Calu3 (cell line): ENCODE data around the gene PIGR. TPM values are rescaled to one million over a fixed set of nuclear protein-coding genes. Genes with fewer than 3 reads are reported as not detected.

ENCODE experiments used
- BruUV-seq: library from RNA; stranded (reverse); fragments of 400-500 nt; replicated peaks from 2 replicates; lab custom pipeline; 2021; lab: Mats Ljungman, UMichigan
- CTCF ChIA-PET: fragments of 300-600 bp; sonication (Branson Sonifier 250); formaldehyde crosslinking; loops from one replicate; lab custom pipeline; 2022; ENCODE audit warnings: antibody characterized with exemption; lab: Charles Lee
- DNase-seq: peaks from one replicate; pipeline ENCODE4 v3.0.0; 2022
- H3K27ac Mint-ChIP-seq: one replicate; pipeline ENCODE4 v1.8.0; 2022; ENCODE audit warnings: mixed read lengths; ENCODE audit not compliant: unreplicated experiment
- H3K27me3 Mint-ChIP-seq: one replicate; pipeline ENCODE4 v1.8.0; 2022; ENCODE audit warnings: mixed read lengths; ENCODE audit not compliant: unreplicated experiment
- H3K36me3 Mint-ChIP-seq: one replicate; pipeline ENCODE4 v1.8.0; 2022; ENCODE audit warnings: mild to moderate bottlenecking, moderate library complexity, mixed read lengths; ENCODE audit not compliant: insufficient read depth, unreplicated experiment
- H3K4me1 Mint-ChIP-seq: one replicate; pipeline ENCODE4 v1.8.0; 2022; ENCODE audit warnings: mild to moderate bottlenecking, low read depth, mixed read lengths; ENCODE audit not compliant: unreplicated experiment
- H3K4me3 Mint-ChIP-seq: one replicate; pipeline ENCODE4 v1.8.0; 2022; ENCODE audit warnings: mild to moderate bottlenecking, low read depth, moderate library complexity, mixed read lengths; ENCODE audit not compliant: unreplicated experiment
- H3K9me3 Mint-ChIP-seq: one replicate; pipeline ENCODE4 v1.8.0; 2022; ENCODE audit warnings: low read depth, mixed read lengths; ENCODE audit not compliant: unreplicated experiment
- CTCF ChIP-seq: fragments of 200-600 bp; IDR thresholded peaks from one replicate; pipeline ENCODE4 v1.8.0; 2022; ENCODE audit warnings: antibody characterized with exemption; ENCODE audit not compliant: unreplicated experiment
- intact Hi-C: fragments of 100-400 bp; cut with micrococcal nuclease; formaldehyde crosslinking; loops from one replicate; pipeline ENCODE4 v1.10.0; 2022; ENCODE audit not compliant: unreplicated experiment
- total RNA-seq: library from RNA; stranded (reverse); gene quantifications from 2 replicates; pipeline ENCODE4 v1.2.3, GENCODE V29; 2022

The PIGR gene
- total RNA-seq, 1 experiment from 2014 or later: 367 TPM

GRCh38 chr1:206915030-206915735 lies 31.1 kb downstream of the PIGR start:
- TF ChIP-seq CTCF: no peak
- H3K27ac Mint-ChIP-seq: no peak overlapping the region
- H3K4me1 Mint-ChIP-seq: peaks cover 17% of the 10 kb centered on the region
- H3K4me3 Mint-ChIP-seq: no peak overlapping the region
- peaks cover under 1% of the 10 kb centered on the region for H3K36me3 Mint-ChIP-seq
- H3K27me3 Mint-ChIP-seq: peaks cover 20% of the 10 kb centered on the region
- no TSS peak for BruUV-seq
- CTCF ChIA-PET: interaction anchor here (0.9 kb wide), 1 partner anchor 21 kb away, joined by 3 read pairs; no protein-coding TSS in a partner anchor
- intact Hi-C loops: no loop called here
- no peaks in the 10 kb centered on the region for H3K9me3 Mint-ChIP-seq
- DNase-seq: no peak

GRCh38 chr1:206913766-206914537 lies 32.3 kb downstream of the PIGR start:
- no TSS peak for BruUV-seq
- intact Hi-C loops: loop anchor here (2.0 kb wide), 1 partner anchor 187 kb away; no protein-coding TSS in a partner anchor
- CTCF ChIA-PET: interaction anchor here (0.9 to 2.1 kb wide), 2 partner anchors 22 to 66 kb away, joined by 3 to 8 read pairs; no protein-coding TSS in a partner anchor
- Mint-ChIP-seq H3K4me1 (peaks cover 19% of the 10 kb centered on the region), H3K27ac (no peak overlapping the region), H3K27me3 (peaks cover 20% of the 10 kb centered on the region), H3K4me3 (no peak overlapping the region), H3K36me3 (peaks cover 7% of the 10 kb centered on the region), H3K9me3 (no peaks in the 10 kb centered on the region)
- no peak for TF ChIP-seq CTCF
- DNase-seq: no peak

GRCh38 chr1:206912445-206913095 lies 33.7 kb downstream of the PIGR start:
- CTCF ChIA-PET: interaction anchor here (0.5 to 2.6 kb wide), 39 partner anchors 9 to 300 kb away, joined by 3 to 49 read pairs (median 3); partner anchors contain the start of genes C1orf116, DYRK3, EIF2D and FCMR
- intact Hi-C loops: loop anchor here (1.0 to 2.0 kb wide), 4 partner anchors 70 to 278 kb away; no protein-coding TSS in a partner anchor
- peak; percentile 82 for DNase-seq
- Mint-ChIP-seq H3K4me3 (no peak overlapping the region), H3K36me3 (peaks cover 9% of the 10 kb centered on the region), H3K9me3 (no peaks in the 10 kb centered on the region), H3K4me1 (peaks cover 25% of the 10 kb centered on the region), H3K27me3 (peaks cover 20% of the 10 kb centered on the region), H3K27ac (no peak overlapping the region)
- peak; percentile 84 for TF ChIP-seq CTCF
- no TSS peak for BruUV-seq

GRCh38 chr1:206911064-206911663 lies 35.1 kb downstream of the PIGR start:
- CTCF ChIA-PET: interaction anchor here (0.7 to 2.6 kb wide), 4 partner anchors 71 to 176 kb away, joined by 3 to 20 read pairs (median 4); no protein-coding TSS in a partner anchor
- Mint-ChIP-seq H3K4me1 (peaks cover 28% of the 10 kb centered on the region), H3K4me3 (no peak overlapping the region), H3K27ac (no peak overlapping the region), H3K9me3 (no peaks in the 10 kb centered on the region), H3K36me3 (peaks cover 9% of the 10 kb centered on the region), H3K27me3 (peaks cover 18% of the 10 kb centered on the region)
- TF ChIP-seq CTCF: peak; percentile 85
- peak; percentile 64 for DNase-seq
- BruUV-seq: no TSS peak
- intact Hi-C loops: loop anchor here (1.0 to 2.0 kb wide), 2 partner anchors 46 to 166 kb away; partner anchors contain the start of gene IL20
